Mucosa of descending colon (tissue), 3 donors: ENCODE measurements around the gene CIDEA. TPM values are rescaled to one million over a fixed set of nuclear protein-coding genes. Genes with fewer than 3 reads are reported as not detected.

ENCODE experiments used
- ATAC-seq: fragments of 200-7000 bp; cut with Tn5 transposase; one replicate; pipeline ENCODE4 v1.9.1; 2020; ENCODE audit warnings: mild to moderate bottlenecking, moderate library complexity
- DNase-seq, 3 donors: peaks; one replicate each; pipeline ENCODE4 v3.0.0-alpha.2; 2020
- H3K36me3 ChIP-seq: fragments of 200-600 bp; one replicate; pipeline ENCODE4 v1.8.0; 2021; ENCODE audit warnings: low read depth, mild to moderate bottlenecking
- H3K4me1 ChIP-seq: fragments of 200-600 bp; one replicate; pipeline ENCODE4 v1.8.0; 2021; ENCODE audit warnings: low read depth, mild to moderate bottlenecking
- H3K4me3 ChIP-seq: fragments of 200-600 bp; one replicate; pipeline ENCODE4 v1.8.0; 2021; ENCODE audit warnings: mild to moderate bottlenecking
- H3K9me3 ChIP-seq: fragments of 200-600 bp; one replicate; pipeline ENCODE4 v1.8.0; 2021; ENCODE audit warnings: mild to moderate bottlenecking
- intact Hi-C, 2 donors: fragments of 100-400 bp; cut with DNase I in 1 of 2; cut with micrococcal nuclease in 1 of 2; formaldehyde crosslinking; loops; one replicate each; pipeline versions ENCODE4 v1.11.0 to v1.11.1; 2022; cut with DNase I, micrococcal nuclease
- total RNA-seq, 3 donors: library from RNA; stranded (reverse); fragmentation: NEBNext Ultra II Directional in 2 of 3; extraction: Animal tissue kit (Norgen Biotek cat#: 25700) in 2 of 3; gene quantifications; one replicate each; pipeline versions ENCODE4 v1.2.1 to v1.2.4, GENCODE V29; 2021 to 2023
- TF ChIP-seq, protein P1 (sequence below): fragments of 200-600 bp; IDR thresholded peaks from one replicate; pipeline ENCODE4 v1.8.0; 2022; ENCODE audit warnings: antibody characterized with exemption, mild to moderate bottlenecking
- donor health status: DM: no; HTN: no; CAD: no; lungs with moderate emphysema.
- donor health status: DM: no; HTN: no; CAD: no.
- donor health status: DM: no; HTN: yes; CAD: no.

CIDEA gene
- total RNA-seq, 3 donors from 2014 or later, result 0.58 to 0.98 TPM; not detected in 1

DNA sequence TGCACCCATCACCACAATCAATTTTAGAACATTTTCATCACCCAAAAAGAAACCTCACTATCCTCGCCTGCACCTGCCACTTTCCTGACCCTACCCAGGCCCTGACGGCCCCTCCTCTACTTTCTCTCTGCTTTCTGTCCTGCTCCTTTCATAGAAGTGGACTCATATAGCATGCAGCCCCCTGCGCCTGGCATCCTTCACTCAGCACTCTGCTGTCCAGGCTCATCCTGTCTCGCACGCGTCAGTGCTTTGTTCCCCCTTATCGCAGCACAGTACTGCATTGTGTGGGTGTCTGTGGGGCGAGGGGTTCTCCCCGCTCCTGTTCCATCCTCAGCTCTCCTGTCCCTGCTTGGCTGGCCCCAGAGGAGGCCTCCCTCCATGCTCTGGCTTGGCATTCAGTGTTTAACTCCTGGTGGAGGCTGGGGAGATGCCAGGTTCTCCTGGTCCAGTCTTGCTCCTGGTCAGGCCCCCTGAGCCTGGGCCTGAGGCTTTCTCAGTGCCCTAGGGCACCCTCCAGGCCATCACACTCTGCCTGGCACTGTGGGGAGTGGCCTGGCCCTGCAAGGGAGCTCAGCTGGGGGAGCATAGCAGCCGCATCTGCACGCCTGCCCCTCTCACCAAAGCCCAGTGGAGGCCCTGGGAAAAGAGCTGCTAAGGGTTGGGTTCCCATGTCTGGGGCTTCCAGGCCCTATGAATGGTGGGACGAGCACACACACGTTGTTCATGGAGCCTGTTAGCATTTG lies 47.3 kb downstream of the CIDEA start:
- TF ChIP-seq, protein P1, sequence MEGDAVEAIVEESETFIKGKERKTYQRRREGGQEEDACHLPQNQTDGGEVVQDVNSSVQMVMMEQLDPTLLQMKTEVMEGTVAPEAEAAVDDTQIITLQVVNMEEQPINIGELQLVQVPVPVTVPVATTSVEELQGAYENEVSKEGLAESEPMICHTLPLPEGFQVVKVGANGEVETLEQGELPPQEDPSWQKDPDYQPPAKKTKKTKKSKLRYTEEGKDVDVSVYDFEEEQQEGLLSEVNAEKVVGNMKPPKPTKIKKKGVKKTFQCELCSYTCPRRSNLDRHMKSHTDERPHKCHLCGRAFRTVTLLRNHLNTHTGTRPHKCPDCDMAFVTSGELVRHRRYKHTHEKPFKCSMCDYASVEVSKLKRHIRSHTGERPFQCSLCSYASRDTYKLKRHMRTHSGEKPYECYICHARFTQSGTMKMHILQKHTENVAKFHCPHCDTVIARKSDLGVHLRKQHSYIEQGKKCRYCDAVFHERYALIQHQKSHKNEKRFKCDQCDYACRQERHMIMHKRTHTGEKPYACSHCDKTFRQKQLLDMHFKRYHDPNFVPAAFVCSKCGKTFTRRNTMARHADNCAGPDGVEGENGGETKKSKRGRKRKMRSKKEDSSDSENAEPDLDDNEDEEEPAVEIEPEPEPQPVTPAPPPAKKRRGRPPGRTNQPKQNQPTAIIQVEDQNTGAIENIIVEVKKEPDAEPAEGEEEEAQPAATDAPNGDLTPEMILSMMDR, result no peak
- intact Hi-C loops, result no loop called here
- ATAC-seq (no peak), DNase-seq (no peak)
- Histone ChIP-seq H3K36me3 (no peaks in the 10 kb centered on the region), H3K4me1 (no peaks in the 10 kb centered on the region), H3K4me3 (no peak overlapping the region), H3K9me3 (no peaks in the 10 kb centered on the region)

GRCh38 chr18:12302391-12303147 lies 48.4 kb downstream of the CIDEA start:
- Histone ChIP-seq H3K4me1 (peaks cover 3% of the 10 kb centered on the region), H3K4me3 (no peak overlapping the region), H3K36me3 (no peaks in the 10 kb centered on the region), H3K9me3 (no peaks in the 10 kb centered on the region)
- no peak for DNase-seq
- intact Hi-C loops, result no loop called here
- no peak for ATAC-seq
- TF ChIP-seq, protein P1, result no peak

GRCh38 chr18:12304351-12305210 lies 50.4 kb downstream of the CIDEA start:
- peaks cover 10% of the 10 kb centered on the region for H3K4me1 ChIP-seq
- DNase-seq, result peak in 1 of 3 donors; percentile 40
- ATAC-seq, result no peak
- intact Hi-C loops, result no loop called here
- no peak overlapping the region for H3K4me3 ChIP-seq
- no peaks in the 10 kb centered on the region for H3K9me3 ChIP-seq
- TF ChIP-seq, protein P1, result no peak
- no peaks in the 10 kb centered on the region for H3K36me3 ChIP-seq

DNA sequence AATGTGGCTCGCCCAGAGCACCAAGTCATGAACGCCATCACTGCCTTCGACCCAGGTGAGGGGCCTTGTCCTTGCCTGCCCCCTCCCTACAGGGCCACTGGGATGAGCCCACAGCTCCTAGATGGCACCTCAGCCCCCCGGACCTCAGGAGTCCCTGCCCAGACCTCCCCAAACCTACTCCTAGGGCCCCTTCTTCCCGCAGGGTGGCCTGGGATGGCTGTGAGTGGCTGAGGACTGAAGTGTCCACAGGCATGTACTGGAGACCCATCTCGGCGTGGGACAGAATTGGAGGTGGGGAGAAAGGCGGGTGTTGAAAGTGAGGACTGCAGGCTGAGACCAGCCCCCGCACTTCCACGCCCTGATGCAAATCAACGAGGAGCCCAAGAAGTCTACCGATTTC lies 51.0 kb downstream of the CIDEA start:
- TF ChIP-seq, protein P1, result no peak
- no peaks in the 10 kb centered on the region for H3K9me3 ChIP-seq
- no peak for DNase-seq
- H3K4me3 ChIP-seq, result no peak overlapping the region
- H3K4me1 ChIP-seq, result peaks cover 10% of the 10 kb centered on the region
- ATAC-seq, result no peak
- no peaks in the 10 kb centered on the region for H3K36me3 ChIP-seq
- intact Hi-C loops, result no loop called here

DNA sequence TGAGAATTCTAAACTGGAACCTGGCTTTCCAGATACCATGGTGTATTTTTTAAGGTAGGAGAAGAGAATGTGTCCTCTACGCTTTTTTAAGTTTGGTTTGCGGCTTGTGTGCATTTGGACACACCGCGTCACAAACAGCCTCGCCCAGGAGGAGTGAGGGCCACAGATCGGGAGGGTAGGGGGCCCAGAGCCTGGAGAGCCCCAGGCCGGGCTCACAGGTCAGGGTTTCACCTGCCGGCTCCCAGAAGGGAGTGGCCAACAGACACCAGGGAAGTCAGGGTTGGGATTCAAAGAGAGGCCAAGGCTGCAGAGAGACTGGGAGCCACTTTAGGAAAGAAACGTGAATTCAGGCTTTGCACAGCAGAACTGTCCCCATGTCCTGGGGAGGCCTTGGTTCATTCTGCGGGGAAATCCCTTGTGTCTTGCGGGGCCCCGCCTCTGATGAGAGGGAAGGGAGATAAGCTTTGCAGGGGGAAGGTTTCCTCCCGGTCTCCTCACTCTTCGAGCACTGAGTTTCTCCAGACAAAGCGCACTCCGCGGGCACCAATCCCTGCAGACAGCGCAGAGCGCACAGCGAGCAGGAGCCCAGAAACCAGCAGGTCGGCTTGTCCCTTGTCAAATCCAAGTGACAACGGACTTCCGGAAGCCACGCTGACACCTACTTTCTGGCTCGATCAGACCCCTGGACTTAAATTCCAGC lies 51.9 kb downstream of the CIDEA start:
- DNase-seq, result no peak
- H3K9me3 ChIP-seq, result no peaks in the 10 kb centered on the region
- H3K36me3 ChIP-seq, result no peaks in the 10 kb centered on the region
- no peak overlapping the region for H3K4me3 ChIP-seq
- intact Hi-C loops, result no loop called here
- TF ChIP-seq, protein P1, result no peak
- H3K4me1 ChIP-seq, result peaks cover 10% of the 10 kb centered on the region
- no peak for ATAC-seq
